ENCODE data around the gene NPBWR2. TPM values are rescaled to one million over a fixed set of nuclear protein-coding genes. Genes with fewer than 3 reads are reported as not detected.

NPBWR2 gene
- total RNA-seq, 1 donor from 2014 or later = not detected

- no peak overlapping the region for H3K4me3 Mint-ChIP-seq (ENCODE audit: unreplicated experiment)
- Histone ChIP-seq H3K27ac (ENCODE audit: low read depth, low read length) (no peak overlapping the region), H3K9ac (ENCODE audit: low read length) (no peak overlapping the region), H3K27me3 (ENCODE audit: insufficient read depth, low read length) (peaks cover 11% of the 10 kb centered on the region), H3K4me2 (ENCODE audit: low read length) (no peak overlapping the region), H3K79me2 (ENCODE audit: insufficient read depth, low read length) (no peaks in the 10 kb centered on the region), H3K36me3 (ENCODE audit: insufficient read depth, low read length) (no peaks in the 10 kb centered on the region), H4K20me1 (ENCODE audit: insufficient read depth, low read length) (no peaks in the 10 kb centered on the region), H3K9me3 (ENCODE audit: insufficient read depth, low read depth, low read length) (no peaks in the 10 kb centered on the region), H3K4me1 (ENCODE audit: insufficient read depth, low read length) (no peaks in the 10 kb centered on the region), H2AFZ (ENCODE audit: low read depth, low read length) (no peak overlapping the region), H3K4me3 (ENCODE audit: insufficient read depth, low read depth, low read length) (no peak overlapping the region)
- TF ChIP-seq EZH2 (IDR thresholded peaks at IDR 0.05; ENCODE audit: insufficient read depth, low read length) (no peak), CTCF (IDR thresholded peaks at IDR 0.05; ENCODE audit: insufficient read depth, low read depth, low read length) (no peak)
- DNase-seq (ENCODE audit: low read depth) (no peak), FAIRE-seq (no peak)
- H3K27ac Mint-ChIP-seq (ENCODE audit: unreplicated experiment) = peak overlapping the region; percentile 66
- H3K36me3 Mint-ChIP-seq (ENCODE audit: low read depth, unreplicated experiment) = no peaks in the 10 kb centered on the region
- peaks cover 55% of the 10 kb centered on the region for H3K27me3 Mint-ChIP-seq (ENCODE audit: low read depth, unreplicated experiment)
- H3K4me1 Mint-ChIP-seq (ENCODE audit: low read depth, unreplicated experiment) = peaks cover 4% of the 10 kb centered on the region
- H3K9me3 Mint-ChIP-seq (ENCODE audit: unreplicated experiment) = no peaks in the 10 kb centered on the region
Observed at GRCh38 chr20:64111841-64112641, 4.7 kb upstream of the NPBWR2 start.

GRCh38 chr20:64110411-64111068 lies 3.2 kb upstream of the NPBWR2 start:
- H3K4me1 ChIP-seq (ENCODE audit: insufficient read depth, low read length) = no peaks in the 10 kb centered on the region
- H2AFZ ChIP-seq (ENCODE audit: low read depth, low read length) = no peak overlapping the region
- peaks cover 4% of the 10 kb centered on the region for H3K4me1 Mint-ChIP-seq (ENCODE audit: low read depth, unreplicated experiment)
- no peak overlapping the region for H3K9ac ChIP-seq (ENCODE audit: low read length)
- H3K27me3 Mint-ChIP-seq (ENCODE audit: low read depth, unreplicated experiment) = peaks cover 64% of the 10 kb centered on the region
- H3K36me3 ChIP-seq (ENCODE audit: insufficient read depth, low read length) = no peaks in the 10 kb centered on the region
- H3K27ac Mint-ChIP-seq (ENCODE audit: unreplicated experiment) = no peak overlapping the region
- H3K4me3 Mint-ChIP-seq (ENCODE audit: unreplicated experiment) = no peak overlapping the region
- no peak for TF ChIP-seq CTCF (IDR thresholded peaks at IDR 0.05; ENCODE audit: insufficient read depth, low read depth, low read length)
- TF ChIP-seq EZH2 (IDR thresholded peaks at IDR 0.05; ENCODE audit: insufficient read depth, low read length) = no peak
- no peak overlapping the region for H3K27ac ChIP-seq (ENCODE audit: low read depth, low read length)
- no peaks in the 10 kb centered on the region for H3K9me3 Mint-ChIP-seq (ENCODE audit: unreplicated experiment)
- H3K27me3 ChIP-seq (ENCODE audit: insufficient read depth, low read length) = peaks cover 15% of the 10 kb centered on the region
- FAIRE-seq = no peak
- no peaks in the 10 kb centered on the region for H3K9me3 ChIP-seq (ENCODE audit: insufficient read depth, low read depth, low read length)
- no peaks in the 10 kb centered on the region for H4K20me1 ChIP-seq (ENCODE audit: insufficient read depth, low read length)
- no peaks in the 10 kb centered on the region for H3K36me3 Mint-ChIP-seq (ENCODE audit: low read depth, unreplicated experiment)
- H3K79me2 ChIP-seq (ENCODE audit: insufficient read depth, low read length) = no peaks in the 10 kb centered on the region
- H3K4me2 ChIP-seq (ENCODE audit: low read length) = no peak overlapping the region
- no peak overlapping the region for H3K4me3 ChIP-seq (ENCODE audit: insufficient read depth, low read depth, low read length)
- DNase-seq (ENCODE audit: low read depth) = no peak

All from astrocyte (in vitro differentiated cells and primary cell).